ENCODE measurements around the gene VHLL. TPM values are rescaled to one million over a fixed set of nuclear protein-coding genes. Genes with fewer than 3 reads are reported as not detected.

The VHLL gene
- total and polyA plus RNA-seq, 2 of the 13 experiments (the other 11 are each of a cell fraction or from before 2014, with no cell fraction given) = 0.24 TPM; not detected in 1

- TF ChIP-seq ZNF572 (CRISPR knock-in tag; IDR thresholded peaks at IDR 0.05) (0 out of 2 replicates have a peak, but pooled peaks have one; percentile 65), DDIT3 (CRISPR knock-in tag; IDR thresholded peaks at IDR 0.05) (0 out of 2 replicates have a peak, but pooled peaks have one; percentile 7), ZNF512B (CRISPR knock-in tag; IDR thresholded peaks at IDR 0.05; ENCODE audit: borderline replicate concordance) (no peak), ZMYM4 (CRISPR knock-in tag; IDR thresholded peaks at IDR 0.05) (peak; percentile 63; the same call in 1 of the 2 replicates), GPBP1L1 (CRISPR knock-in tag; IDR thresholded peaks at IDR 0.05) (no peak), RELA (CRISPR knock-in tag; IDR thresholded peaks at IDR 0.05) (peak; percentile 20; the same call in 1 of the 2 replicates), RARA (CRISPR knock-in tag; IDR thresholded peaks at IDR 0.05) (peak; percentile 71), NR2C2 (CRISPR knock-in tag; IDR thresholded peaks at IDR 0.05; ENCODE audit: borderline replicate concordance) (peak; percentile 62), HBP1 (CRISPR knock-in tag; IDR thresholded peaks at IDR 0.05; ENCODE audit: low read depth) (0 out of 2 replicates have a peak, but pooled peaks have one; percentile 40), PPARG (CRISPR knock-in tag; conservative IDR thresholded peaks at IDR 0.05) (peak; percentile 53; the same call in 1 of the 2 replicates), ZNF205 (CRISPR knock-in tag; IDR thresholded peaks at IDR 0.05) (peak; percentile 19; the same call in 1 of the 2 replicates), SP140L (CRISPR knock-in tag; IDR thresholded peaks at IDR 0.05; ENCODE audit: borderline replicate concordance) (no peak; the same call in 1 of the 2 replicates), STAG1 (CRISPR knock-in tag; IDR thresholded peaks at IDR 0.05) (0 out of 2 replicates have a peak, but pooled peaks have one; percentile 9), KMT2A (CRISPR knock-in tag; IDR thresholded peaks at IDR 0.05) (peak; percentile 26; the same call in 1 of the 2 replicates), SMYD3 (CRISPR knock-in tag; IDR thresholded peaks at IDR 0.05) (no peak; the same call in 1 of the 2 replicates), ARNT (IDR thresholded peaks at IDR 0.05) (no peak)
- TF ChIP-seq, protein P1, sequence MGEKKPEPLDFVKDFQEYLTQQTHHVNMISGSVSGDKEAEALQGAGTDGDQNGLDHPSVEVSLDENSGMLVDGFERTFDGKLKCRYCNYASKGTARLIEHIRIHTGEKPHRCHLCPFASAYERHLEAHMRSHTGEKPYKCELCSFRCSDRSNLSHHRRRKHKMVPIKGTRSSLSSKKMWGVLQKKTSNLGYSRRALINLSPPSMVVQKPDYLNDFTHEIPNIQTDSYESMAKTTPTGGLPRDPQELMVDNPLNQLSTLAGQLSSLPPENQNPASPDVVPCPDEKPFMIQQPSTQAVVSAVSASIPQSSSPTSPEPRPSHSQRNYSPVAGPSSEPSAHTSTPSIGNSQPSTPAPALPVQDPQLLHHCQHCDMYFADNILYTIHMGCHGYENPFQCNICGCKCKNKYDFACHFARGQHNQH (CRISPR knock-in tag; IDR thresholded peaks at IDR 0.05) = peak; percentile 69
- TF ChIP-seq, protein P2, sequence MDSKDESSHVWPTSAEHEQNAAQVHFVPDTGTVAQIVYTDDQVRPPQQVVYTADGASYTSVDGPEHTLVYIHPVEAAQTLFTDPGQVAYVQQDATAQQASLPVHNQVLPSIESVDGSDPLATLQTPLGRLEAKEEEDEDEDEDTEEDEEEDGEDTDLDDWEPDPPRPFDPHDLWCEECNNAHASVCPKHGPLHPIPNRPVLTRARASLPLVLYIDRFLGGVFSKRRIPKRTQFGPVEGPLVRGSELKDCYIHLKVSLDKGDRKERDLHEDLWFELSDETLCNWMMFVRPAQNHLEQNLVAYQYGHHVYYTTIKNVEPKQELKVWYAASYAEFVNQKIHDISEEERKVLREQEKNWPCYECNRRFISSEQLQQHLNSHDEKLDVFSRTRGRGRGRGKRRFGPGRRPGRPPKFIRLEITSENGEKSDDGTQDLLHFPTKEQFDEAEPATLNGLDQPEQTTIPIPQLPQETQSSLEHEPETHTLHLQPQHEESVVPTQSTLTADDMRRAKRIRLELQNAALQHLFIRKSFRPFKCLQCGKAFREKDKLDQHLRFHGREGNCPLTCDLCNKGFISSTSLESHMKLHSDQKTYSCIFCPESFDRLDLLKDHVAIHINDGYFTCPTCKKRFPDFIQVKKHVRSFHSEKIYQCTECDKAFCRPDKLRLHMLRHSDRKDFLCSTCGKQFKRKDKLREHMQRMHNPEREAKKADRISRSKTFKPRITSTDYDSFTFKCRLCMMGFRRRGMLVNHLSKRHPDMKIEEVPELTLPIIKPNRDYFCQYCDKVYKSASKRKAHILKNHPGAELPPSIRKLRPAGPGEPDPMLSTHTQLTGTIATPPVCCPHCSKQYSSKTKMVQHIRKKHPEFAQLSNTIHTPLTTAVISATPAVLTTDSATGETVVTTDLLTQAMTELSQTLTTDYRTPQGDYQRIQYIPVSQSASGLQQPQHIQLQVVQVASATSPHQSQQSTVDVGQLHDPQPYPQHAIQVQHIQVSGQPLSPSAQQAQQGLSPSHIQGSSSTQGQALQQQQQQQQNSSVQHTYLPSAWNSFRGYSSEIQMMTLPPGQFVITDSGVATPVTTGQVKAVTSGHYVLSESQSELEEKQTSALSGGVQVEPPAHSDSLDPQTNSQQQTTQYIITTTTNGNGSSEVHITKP (CRISPR knock-in tag; IDR thresholded peaks at IDR 0.05; ENCODE audit: low read depth) = peak; percentile 49
Measured at GRCh38 chr1:156291226-156292061, 7.7 kb downstream of the VHLL start (continued).
